Gastrocnemius medialis (tissue), 4 donors: ENCODE results near the gene CHAMP1. TPM values are rescaled to one million over a fixed set of nuclear protein-coding genes. Genes with fewer than 3 reads are reported as not detected.

Experiments used
- ATAC-seq, 2 donors: fragments of 150-250 bp; one replicate each; pipeline ENCODE4 v1.9.1; 2016
- DNase-seq, 2 donors: peaks; one replicate each; pipeline ENCODE4 v3.0.0-alpha.2; 2019
- H3K27ac ChIP-seq, 4 donors: fragments of 200-600 bp; sonication (generic); 1 replicate in 1 of 4; 2 replicates in 3 of 4; pipeline ENCODE4 v1.5.1; 2016 to 2018; ENCODE audit warnings: mild to moderate bottlenecking in 2 of 4, moderate library complexity in 1 of 4
- H3K27me3 ChIP-seq, 3 donors: fragments of 200-600 bp; sonication (generic) in 2 of 3; 1 replicate in 1 of 3; 2 replicates in 2 of 3; pipeline versions ENCODE4 v1.5.1 to v1.6.0; 2016 to 2019; ENCODE audit warnings: mild to moderate bottlenecking in 1 of 3, moderate library complexity in 1 of 3
- H3K36me3 ChIP-seq, 2 donors: fragments of 200-600 bp; sonication (generic) in 1 of 2; one replicate each; pipeline ENCODE4 v1.5.1; 2017 to 2018
- H3K4me1 ChIP-seq, 2 donors: fragments of 200-600 bp; sonication (generic) in 1 of 2; one replicate each; pipeline ENCODE4 v1.5.1; 2016 to 2017; ENCODE audit warnings: mild to moderate bottlenecking in 2 of 2
- H3K4me3 ChIP-seq, 4 donors: fragments of 200-600 bp; sonication (generic) in 3 of 4; 1 replicate in 1 of 4; 2 replicates in 3 of 4; pipeline ENCODE4 v1.5.1; 2016 to 2019; ENCODE audit warnings: mild to moderate bottlenecking in 2 of 4
- H3K9me3 ChIP-seq, 3 donors: fragments of 200-600 bp; sonication (generic) in 2 of 3; 1 replicate in 1 of 3; 2 replicates in 2 of 3; pipeline ENCODE4 v1.5.1; 2016 to 2019
- POLR2A ChIP-seq, 2 donors: fragments of 450-650 bp; IDR thresholded peaks; one replicate each; pipeline ENCODE4 v1.6.1; 2017; ENCODE audit warnings: antibody characterized with exemption in 2 of 2, mild to moderate bottlenecking in 2 of 2, moderate library complexity in 2 of 2
- in situ Hi-C, 4 donors: fragments of 200-750 bp; cut with MboI; loops; one replicate each; pipeline versions ENCODE4 v1.15.0 to v1.8.0; 2017; ENCODE audit warnings: low sequenced_read_pairs in 4 of 4
- intact Hi-C: fragments of 100-400 bp; cut with DNase I; formaldehyde crosslinking; loops from one replicate; pipeline ENCODE4 v1.15.1; 2023; ENCODE audit warnings: low total_unique reads
- total RNA-seq, 4 donors: library from RNA; depleted of rRNA; stranded (reverse); fragments of >200 nt; gene quantifications; one replicate each; pipeline versions ENCODE4 v1.1.0 to v1.2.3, GENCODE V29; 2016
- TF ChIP-seq, protein P1 (sequence below), 5 experiments: fragments of 450-650 bp in 3 of 5; fragments of 200-600 bp in 2 of 5; sonication (generic) in 2 of 5; IDR thresholded peaks in 4 of 5; conservative IDR thresholded peaks in 1 of 5; 1 replicate in 4 of 5; 2 replicates in 1 of 5; pipeline ENCODE4 v1.5.1; 2016 to 2019; ENCODE audit warnings: antibody characterized with exemption in 5 of 5, mild to moderate bottlenecking in 3 of 5, moderate library complexity in 3 of 5

Gene CHAMP1
- total RNA-seq, 4 donors from 2014 or later: 18.2 to 20.3 (median 19.8) TPM

DNA sequence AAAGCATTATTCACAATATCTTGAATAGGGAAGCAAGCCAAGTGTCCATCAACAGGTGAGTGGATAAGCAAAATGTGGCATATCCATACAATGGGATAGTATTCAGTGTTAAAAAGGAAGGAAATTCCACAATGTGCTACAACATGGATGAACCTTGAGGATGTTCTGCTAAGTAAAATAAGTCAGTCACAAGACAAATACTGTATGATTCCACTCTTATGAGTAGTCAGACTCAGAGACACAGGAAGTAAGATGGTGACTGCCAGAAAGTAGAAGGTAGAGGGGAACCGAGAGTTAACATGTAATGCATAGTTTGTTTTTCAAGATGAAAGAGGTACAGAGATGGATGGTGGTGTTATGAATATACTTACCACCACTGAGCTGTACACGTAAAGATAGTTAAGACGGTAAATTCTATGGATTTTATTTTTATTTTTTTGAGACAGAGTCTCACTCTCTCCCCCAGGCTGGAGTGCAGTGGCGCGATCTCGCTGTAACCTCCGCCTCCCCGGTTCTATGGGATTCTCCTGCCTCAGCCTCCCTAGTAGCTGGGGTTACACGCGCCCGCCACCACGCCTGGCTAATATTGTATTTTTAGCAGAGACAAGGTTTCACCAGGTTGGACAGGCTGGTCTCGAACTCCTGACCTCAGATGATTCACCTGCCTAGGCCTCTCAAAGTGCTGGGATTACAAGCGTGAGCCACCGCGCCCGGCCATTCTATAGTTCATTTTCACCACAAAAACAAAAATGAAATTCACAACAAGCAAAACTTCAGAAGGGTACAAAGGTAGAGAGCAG lies 1.0 kb upstream of the CHAMP1 start:
- intact Hi-C loops: no loop called here
- in situ Hi-C loops: no loop called here
- Histone ChIP-seq H3K4me1 (peaks cover 15 to 20% of the 10 kb centered on the region in 2 donors), H3K27me3 (no peaks in the 10 kb centered on the region), H3K9me3 (no peaks in the 10 kb centered on the region), H3K27ac (peak overlapping the region; percentile 85 to 91 (median 86)), H3K4me3 (peak overlapping the region; percentile 70 to 80 (median 74)), H3K36me3 (no peaks in the 10 kb centered on the region)
- DNase-seq (peak in 1 of 2 donors; percentile 18), ATAC-seq (no peak)
- TF ChIP-seq, protein P1, sequence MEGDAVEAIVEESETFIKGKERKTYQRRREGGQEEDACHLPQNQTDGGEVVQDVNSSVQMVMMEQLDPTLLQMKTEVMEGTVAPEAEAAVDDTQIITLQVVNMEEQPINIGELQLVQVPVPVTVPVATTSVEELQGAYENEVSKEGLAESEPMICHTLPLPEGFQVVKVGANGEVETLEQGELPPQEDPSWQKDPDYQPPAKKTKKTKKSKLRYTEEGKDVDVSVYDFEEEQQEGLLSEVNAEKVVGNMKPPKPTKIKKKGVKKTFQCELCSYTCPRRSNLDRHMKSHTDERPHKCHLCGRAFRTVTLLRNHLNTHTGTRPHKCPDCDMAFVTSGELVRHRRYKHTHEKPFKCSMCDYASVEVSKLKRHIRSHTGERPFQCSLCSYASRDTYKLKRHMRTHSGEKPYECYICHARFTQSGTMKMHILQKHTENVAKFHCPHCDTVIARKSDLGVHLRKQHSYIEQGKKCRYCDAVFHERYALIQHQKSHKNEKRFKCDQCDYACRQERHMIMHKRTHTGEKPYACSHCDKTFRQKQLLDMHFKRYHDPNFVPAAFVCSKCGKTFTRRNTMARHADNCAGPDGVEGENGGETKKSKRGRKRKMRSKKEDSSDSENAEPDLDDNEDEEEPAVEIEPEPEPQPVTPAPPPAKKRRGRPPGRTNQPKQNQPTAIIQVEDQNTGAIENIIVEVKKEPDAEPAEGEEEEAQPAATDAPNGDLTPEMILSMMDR (IDR thresholded peaks at IDR 0.05 in 4 of 5, conservative IDR thresholded peaks at IDR 0.05 in 1 of 5): no peak
- no peak for TF ChIP-seq POLR2A (IDR thresholded peaks at IDR 0.05)

DNA sequence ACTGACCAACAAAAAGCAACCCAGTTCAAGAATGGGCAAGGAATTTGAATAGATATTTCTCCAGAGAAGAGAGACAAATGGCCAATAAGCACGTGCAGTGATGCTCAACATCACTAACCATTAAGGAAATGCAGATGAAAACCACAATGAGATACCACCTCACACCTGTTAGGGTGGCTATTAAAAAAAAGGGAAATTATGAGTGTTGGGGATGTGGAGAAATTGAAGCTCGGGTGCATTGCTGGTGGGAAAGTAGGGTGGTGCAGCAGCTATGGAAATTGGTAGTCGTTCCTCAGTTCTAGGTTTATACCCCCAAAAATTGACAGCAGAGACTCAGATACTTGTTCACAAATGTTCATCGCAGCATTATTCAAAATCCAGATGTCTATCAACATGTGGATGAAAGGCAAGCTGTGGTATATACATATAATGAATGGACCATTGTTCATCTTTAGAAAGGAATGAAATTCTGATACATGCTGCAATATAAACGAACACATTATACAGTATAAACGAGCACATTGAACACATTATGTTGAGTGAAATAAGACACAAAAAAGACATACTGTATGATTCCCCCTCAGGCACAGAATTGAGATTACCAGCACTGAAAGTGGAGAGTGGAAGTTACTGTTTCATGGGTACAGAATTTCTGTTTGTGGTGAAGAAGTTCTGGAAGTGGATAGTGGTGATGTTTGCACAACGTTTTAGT lies 927 bp downstream of the CHAMP1 start:
- TF ChIP-seq, protein P1 (IDR thresholded peaks at IDR 0.05 in 4 of 5, conservative IDR thresholded peaks at IDR 0.05 in 1 of 5): no peak
- TF ChIP-seq POLR2A (IDR thresholded peaks at IDR 0.05): no peak
- H3K9me3 ChIP-seq: no peaks in the 10 kb centered on the region
- no peaks in the 10 kb centered on the region for H3K27me3 ChIP-seq
- intact Hi-C loops: no loop called here
- in situ Hi-C loops: no loop called here
- peak overlapping the region; percentile 85 to 91 (median 86) for H3K27ac ChIP-seq
- H3K36me3 ChIP-seq: no peaks in the 10 kb centered on the region
- peak overlapping the region; percentile 70 to 80 (median 74) for H3K4me3 ChIP-seq
- ATAC-seq (no peak), DNase-seq (no peak)
- H3K4me1 ChIP-seq: peaks cover 27 to 34% of the 10 kb centered on the region in 2 donors

DNA sequence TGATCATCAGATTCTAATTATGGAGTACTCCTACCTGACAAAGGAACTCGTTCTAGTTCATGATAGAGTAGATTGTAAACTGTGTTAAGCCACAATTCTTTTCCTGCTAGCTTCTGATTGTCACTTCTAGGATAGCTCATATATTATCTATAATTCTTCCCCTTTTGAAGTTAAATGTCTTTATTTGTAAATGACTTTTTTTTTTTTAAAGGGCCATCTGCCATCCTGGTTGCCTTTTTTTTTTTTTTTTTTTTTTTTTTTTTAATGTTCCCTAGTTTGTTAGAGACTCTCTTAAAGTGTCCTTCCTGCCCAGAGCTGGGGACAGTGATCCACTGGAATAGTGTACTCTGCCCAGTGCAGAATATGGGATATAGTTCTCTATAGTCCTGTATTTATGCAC lies 4.3 kb downstream of the CHAMP1 start:
- Histone ChIP-seq H3K4me1 (peaks cover 23 to 28% of the 10 kb centered on the region in 2 donors), H3K9me3 (no peaks in the 10 kb centered on the region), H3K27me3 (no peaks in the 10 kb centered on the region), H3K4me3 (no peak overlapping the region), H3K27ac (no peak overlapping the region), H3K36me3 (peaks cover 0 to 25% of the 10 kb centered on the region in 2 donors)
- intact Hi-C loops (no loop called here), in situ Hi-C loops (no loop called here)
- DNase-seq: no peak
- no peak for ATAC-seq
- TF ChIP-seq POLR2A (IDR thresholded peaks at IDR 0.05): no peak
- TF ChIP-seq, protein P1 (IDR thresholded peaks at IDR 0.05 in 4 of 5, conservative IDR thresholded peaks at IDR 0.05 in 1 of 5): no peak

DNA sequence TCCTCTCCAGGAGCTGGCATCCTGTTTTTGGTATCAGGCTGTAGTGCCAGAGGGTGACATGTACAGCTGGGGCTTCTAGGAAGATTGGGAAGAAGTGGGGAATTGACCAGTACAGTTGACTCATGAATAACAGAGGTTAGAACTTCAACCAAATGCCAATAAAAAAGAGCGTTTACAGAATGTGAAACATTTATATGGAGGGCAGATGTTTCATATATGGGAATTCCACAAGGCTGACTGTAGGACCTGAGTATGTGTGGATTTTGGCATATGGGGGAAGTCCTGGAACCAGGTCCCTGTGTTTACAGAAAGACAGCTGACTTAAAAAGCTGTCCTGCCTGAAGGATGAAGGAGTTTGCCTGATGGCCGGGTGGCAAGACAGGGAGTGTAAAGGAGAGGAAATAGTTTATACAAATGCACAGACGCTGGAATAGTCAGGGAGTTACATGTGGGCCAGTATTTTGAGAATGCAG lies 5.2 kb downstream of the CHAMP1 start:
- Histone ChIP-seq H3K27ac (no peak overlapping the region), H3K27me3 (no peaks in the 10 kb centered on the region), H3K4me3 (no peak overlapping the region), H3K36me3 (peaks cover 0 to 33% of the 10 kb centered on the region in 2 donors), H3K9me3 (no peaks in the 10 kb centered on the region), H3K4me1 (peaks cover 23 to 27% of the 10 kb centered on the region in 2 donors)
- intact Hi-C loops: no loop called here
- in situ Hi-C loops: no loop called here
- ATAC-seq: no peak
- TF ChIP-seq, protein P1 (IDR thresholded peaks at IDR 0.05 in 4 of 5, conservative IDR thresholded peaks at IDR 0.05 in 1 of 5): no peak
- no peak for TF ChIP-seq POLR2A (IDR thresholded peaks at IDR 0.05)
- no peak for DNase-seq
